Lung (tissue), 12 donors: ENCODE data around the gene GDAP1L1. TPM values are rescaled to one million over a fixed set of nuclear protein-coding genes. Genes with fewer than 3 reads are reported as not detected.

Experiments used
- ATAC-seq: fragments of 200-7000 bp; cut with Tn5 transposase; one replicate; pipeline ENCODE4 v1.9.1; 2020; ENCODE audit warnings: moderate number of reproducible peaks; ENCODE audit not compliant: insufficient read depth, low FRiP score
- DNase-seq, 3 donors: peaks; one replicate each; pipeline ENCODE4 v3.0.0-alpha.2; 2013 to 2017
- H3K27ac ChIP-seq, 2 donors: one replicate each; pipeline ENCODE4 v1.5.1; 2013; ENCODE audit warnings: mild to moderate bottlenecking in 2 of 2, moderate library complexity in 2 of 2, control low read depth in 1 of 2, inconsistent platforms in 1 of 2, low read depth in 1 of 2, low read length in 1 of 2
- H3K27me3 ChIP-seq, 3 donors: one replicate each; pipeline ENCODE4 v1.5.1; 2013; ENCODE audit warnings: low read length in 2 of 3; ENCODE audit not compliant: control insufficient read depth in 3 of 3, insufficient read depth in 3 of 3
- H3K36me3 ChIP-seq, 4 donors: one replicate each; pipeline ENCODE4 v1.5.1; 2013; ENCODE audit warnings: low read length in 4 of 4, mild to moderate bottlenecking in 1 of 4, moderate library complexity in 1 of 4; ENCODE audit not compliant: control insufficient read depth in 4 of 4, insufficient read depth in 4 of 4
- H3K4me1 ChIP-seq, 5 donors: one replicate each; pipeline ENCODE4 v1.5.1; 2013; ENCODE audit warnings: low read length in 5 of 5, mild to moderate bottlenecking in 2 of 5, moderate library complexity in 1 of 5; ENCODE audit not compliant: control insufficient read depth in 5 of 5, insufficient read depth in 5 of 5
- H3K4me3 ChIP-seq: one replicate; pipeline ENCODE4 v1.5.1; 2013; ENCODE audit warnings: mild to moderate bottlenecking, control low read depth, moderate library complexity
- H3K9ac ChIP-seq, 2 donors: one replicate each; pipeline ENCODE4 v1.5.1; 2013; ENCODE audit warnings: low read length in 2 of 2, control low read depth in 1 of 2; ENCODE audit not compliant: insufficient read depth in 1 of 2
- H3K9me3 ChIP-seq, 4 donors: one replicate each; pipeline ENCODE4 v1.5.1; 2013; ENCODE audit warnings: low read length in 3 of 4, mild to moderate bottlenecking in 1 of 4, moderate library complexity in 1 of 4; ENCODE audit not compliant: control insufficient read depth in 4 of 4, insufficient read depth in 3 of 4
- WGBS, 2 donors: extraction: QIAGEN DNeasy Blood & Tissue Kit; methylation state at CpG; one replicate each; pipeline ENCODE4 v1.1.7; 2013; 5-methylcytosine and 5-hydroxymethylcytosine counted together
- polyA plus RNA-seq, 2 donors: library from polyadenylated mRNA; stranded (reverse); fragments of 200-250 nt; gene quantifications; one replicate each; pipeline ENCODE4 v1.2.1, GENCODE V29; 2013
- total RNA-seq, 2 donors: library from RNA; depleted of rRNA in 1 of 2; stranded (reverse); fragments of >200 nt in 1 of 2; gene quantifications; one replicate each; pipeline ENCODE4 v1.2.1, GENCODE V29; 2014 to 2021
- TF ChIP-seq, protein P1 (sequence below): IDR thresholded peaks from 2 replicates; pipeline ENCODE4 v1.5.1; 2012; ENCODE audit warnings: mild to moderate bottlenecking; ENCODE audit errors: control extremely low read depth, extremely low read depth
- donor health status: control.
- donor health status: control.
- donor health status: Bipolar disorder and iron deficiency.
- donor health status: healthy.
- donor health status: DM: yes; HTN: yes; CAD: no.

The GDAP1L1 gene
- total and polyA plus RNA-seq, 4 donors: 0.02 to 0.10 TPM; not detected in 2

- Histone ChIP-seq H3K9ac (no peak overlapping the region), H3K36me3 (no peaks in the 10 kb centered on the region), H3K4me3 (no peak overlapping the region), H3K27ac (no peak overlapping the region), H3K27me3 (no peaks in the 10 kb centered on the region), H3K9me3 (peaks cover 0 to 2% (median 0%) of the 10 kb centered on the region in 4 donors), H3K4me1 (no peaks in the 10 kb centered on the region)
- TF ChIP-seq, protein P1, sequence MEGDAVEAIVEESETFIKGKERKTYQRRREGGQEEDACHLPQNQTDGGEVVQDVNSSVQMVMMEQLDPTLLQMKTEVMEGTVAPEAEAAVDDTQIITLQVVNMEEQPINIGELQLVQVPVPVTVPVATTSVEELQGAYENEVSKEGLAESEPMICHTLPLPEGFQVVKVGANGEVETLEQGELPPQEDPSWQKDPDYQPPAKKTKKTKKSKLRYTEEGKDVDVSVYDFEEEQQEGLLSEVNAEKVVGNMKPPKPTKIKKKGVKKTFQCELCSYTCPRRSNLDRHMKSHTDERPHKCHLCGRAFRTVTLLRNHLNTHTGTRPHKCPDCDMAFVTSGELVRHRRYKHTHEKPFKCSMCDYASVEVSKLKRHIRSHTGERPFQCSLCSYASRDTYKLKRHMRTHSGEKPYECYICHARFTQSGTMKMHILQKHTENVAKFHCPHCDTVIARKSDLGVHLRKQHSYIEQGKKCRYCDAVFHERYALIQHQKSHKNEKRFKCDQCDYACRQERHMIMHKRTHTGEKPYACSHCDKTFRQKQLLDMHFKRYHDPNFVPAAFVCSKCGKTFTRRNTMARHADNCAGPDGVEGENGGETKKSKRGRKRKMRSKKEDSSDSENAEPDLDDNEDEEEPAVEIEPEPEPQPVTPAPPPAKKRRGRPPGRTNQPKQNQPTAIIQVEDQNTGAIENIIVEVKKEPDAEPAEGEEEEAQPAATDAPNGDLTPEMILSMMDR: no peak
- no peak for DNase-seq
- 95 to 98% methylated on average over 1 of the region's 1 CpG for WGBS, 2 donors
- ATAC-seq: no peak
These were observed 8.8 kb downstream of the GDAP1L1 start for GRCh38 chr20:44255942-44256341.

- TF ChIP-seq, protein P1: no peak
- peaks cover 0 to 2% (median 0%) of the 10 kb centered on the region in 4 donors for H3K9me3 ChIP-seq
- no peaks in the 10 kb centered on the region for H3K36me3 ChIP-seq
- H3K4me3 ChIP-seq: no peak overlapping the region
- no peaks in the 10 kb centered on the region for H3K4me1 ChIP-seq
- ATAC-seq (no peak), DNase-seq (no peak)
- no peaks in the 10 kb centered on the region for H3K27me3 ChIP-seq
- WGBS, 2 donors: 93 to 95% methylated on average over 21 of the region's 21 CpGs
- no peak overlapping the region for H3K27ac ChIP-seq
- no peak overlapping the region for H3K9ac ChIP-seq
These were observed 9.9 kb downstream of the GDAP1L1 start for GRCh38 chr20:44256961-44257360.

DNA sequence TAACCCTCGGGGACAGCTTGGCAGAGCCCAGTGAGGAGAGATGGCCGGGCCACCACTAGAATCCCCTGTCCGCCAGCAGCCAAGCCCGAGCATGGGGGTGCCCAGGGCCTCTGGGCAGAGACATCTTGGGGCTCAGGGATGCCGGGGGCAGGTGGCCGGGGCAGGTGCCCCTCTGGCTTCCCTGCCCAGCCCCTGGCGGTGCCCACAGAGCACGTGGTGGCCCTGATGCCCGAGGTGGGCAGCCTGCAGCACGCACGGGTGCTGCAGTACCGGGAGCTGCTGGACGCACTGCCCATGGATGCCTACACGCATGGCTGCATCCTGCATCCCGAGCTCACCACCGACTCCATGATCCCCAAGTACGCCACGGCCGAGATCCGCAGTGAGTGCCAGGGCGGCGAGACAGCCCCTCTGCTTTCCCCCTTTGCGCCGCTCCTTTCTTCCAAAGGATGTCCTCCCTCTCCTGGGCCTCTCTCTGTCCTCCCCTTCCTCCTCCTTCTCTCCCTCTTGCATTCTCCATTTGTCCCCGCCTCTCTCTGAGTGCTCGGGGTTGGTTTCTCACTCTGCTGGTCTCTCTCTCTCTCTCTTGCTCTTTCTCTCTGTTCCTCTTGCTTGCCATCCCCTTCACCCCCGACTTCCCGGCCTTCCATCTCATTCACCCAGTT is 11.2 kb downstream of the GDAP1L1 start:
- TF ChIP-seq, protein P1: no peak
- DNase-seq (no peak), ATAC-seq (no peak)
- Histone ChIP-seq H3K4me1 (no peaks in the 10 kb centered on the region), H3K9ac (no peak overlapping the region), H3K27ac (no peak overlapping the region), H3K4me3 (no peak overlapping the region), H3K9me3 (peaks cover 0 to 2% (median 0%) of the 10 kb centered on the region in 4 donors), H3K36me3 (no peaks in the 10 kb centered on the region), H3K27me3 (no peaks in the 10 kb centered on the region)
- 92% methylated on average over 26 to 28 of the region's 28 CpGs for WGBS, 2 donors

DNA sequence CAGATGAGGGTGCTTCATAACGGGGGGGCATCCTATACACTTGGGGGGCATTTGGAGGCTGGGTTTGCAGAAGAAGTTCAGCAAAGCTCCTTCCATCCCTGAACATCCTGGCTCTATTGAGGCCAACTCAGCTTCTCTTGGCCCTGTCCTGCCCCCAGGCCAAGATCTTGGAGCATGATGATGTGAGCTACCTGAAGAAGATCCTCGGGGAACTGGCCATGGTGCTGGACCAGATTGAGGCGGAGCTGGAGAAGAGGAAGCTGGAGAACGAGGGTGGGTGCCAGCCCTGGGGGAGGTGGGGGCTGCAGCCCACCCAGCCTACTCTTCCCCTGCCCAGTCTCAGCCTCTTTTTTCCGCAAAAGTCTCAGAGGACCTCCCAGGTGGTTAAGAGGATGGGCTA is 17.2 kb downstream of the GDAP1L1 start:
- WGBS, 2 donors: 62 to 64% methylated on average over 5 of the region's 5 CpGs
- Histone ChIP-seq H3K27me3 (no peaks in the 10 kb centered on the region), H3K9ac (no peak overlapping the region), H3K4me3 (no peak overlapping the region), H3K27ac (no peak overlapping the region), H3K4me1 (no peaks in the 10 kb centered on the region), H3K9me3 (no peaks in the 10 kb centered on the region), H3K36me3 (no peaks in the 10 kb centered on the region)
- TF ChIP-seq, protein P1: no peak
- DNase-seq (no peak), ATAC-seq (no peak)
